Stimulated activated CD4-positive, alpha-beta T cell treated with anti-CD3 and anti-CD28 coated beads, TNF-alpha, amount 100 ng/mL, for 4 hours (primary cell): ENCODE data around the gene ALG8.

Experiments used
- DNase-seq, 3 experiments: peaks; one replicate each; pipeline ENCODE4 v3.0.0-alpha.2; 2020; ENCODE audit warnings: low read depth in 3 of 3

The ALG8 gene

DNA sequence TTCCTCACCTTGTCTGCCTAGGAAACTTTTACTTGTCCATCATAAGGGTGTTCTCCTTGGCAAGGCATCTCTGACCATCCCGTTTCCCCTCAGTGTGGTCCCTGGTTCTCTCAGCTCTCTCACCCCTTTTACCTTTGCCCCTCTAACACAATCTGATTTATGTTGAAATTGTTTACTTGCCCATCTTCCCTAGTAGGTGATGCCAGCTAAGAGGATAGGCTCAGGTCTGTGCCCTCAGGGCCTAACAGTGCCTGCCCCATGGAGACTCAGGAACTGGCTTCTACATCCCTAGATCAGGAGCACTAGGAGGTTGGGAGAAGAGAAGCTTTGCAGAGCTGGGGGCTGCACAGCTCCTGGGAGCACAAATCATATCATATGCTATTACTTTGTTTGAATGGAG lies 21.1 kb upstream of the ALG8 start:
- no peak for DNase-seq

DNA sequence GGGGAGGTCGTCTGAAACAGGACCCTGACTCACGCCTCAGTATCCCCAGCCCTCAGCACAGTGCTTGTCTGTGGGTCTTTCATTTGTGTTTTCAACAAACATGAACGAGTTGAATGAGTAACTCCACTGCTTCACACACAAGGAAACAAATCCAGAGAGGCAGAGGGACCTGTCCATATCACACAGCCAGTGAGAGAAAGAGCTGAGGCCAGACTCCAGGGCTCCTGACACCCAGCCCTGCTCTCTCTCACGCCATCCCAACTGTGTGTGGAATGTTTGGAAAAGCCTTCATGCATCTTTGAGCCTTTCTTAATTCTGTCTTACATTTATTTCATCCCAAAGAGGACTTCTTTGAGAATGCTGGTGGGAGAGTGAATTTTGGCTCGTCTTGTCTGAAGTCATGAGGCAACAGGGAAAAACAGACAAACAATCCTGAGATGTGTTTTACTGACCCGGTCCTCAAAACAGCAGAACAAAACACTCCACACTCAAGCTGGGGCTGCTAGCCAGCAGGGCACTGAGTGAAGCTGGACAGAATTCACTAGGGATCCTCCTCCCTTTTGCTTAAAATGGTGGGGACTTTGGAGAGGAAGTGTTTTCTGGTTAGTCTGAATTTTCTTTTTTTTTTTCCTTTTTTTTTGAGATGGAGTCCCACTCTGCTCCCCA lies 19.7 kb upstream of the ALG8 start:
- DNase-seq: no peak

DNA sequence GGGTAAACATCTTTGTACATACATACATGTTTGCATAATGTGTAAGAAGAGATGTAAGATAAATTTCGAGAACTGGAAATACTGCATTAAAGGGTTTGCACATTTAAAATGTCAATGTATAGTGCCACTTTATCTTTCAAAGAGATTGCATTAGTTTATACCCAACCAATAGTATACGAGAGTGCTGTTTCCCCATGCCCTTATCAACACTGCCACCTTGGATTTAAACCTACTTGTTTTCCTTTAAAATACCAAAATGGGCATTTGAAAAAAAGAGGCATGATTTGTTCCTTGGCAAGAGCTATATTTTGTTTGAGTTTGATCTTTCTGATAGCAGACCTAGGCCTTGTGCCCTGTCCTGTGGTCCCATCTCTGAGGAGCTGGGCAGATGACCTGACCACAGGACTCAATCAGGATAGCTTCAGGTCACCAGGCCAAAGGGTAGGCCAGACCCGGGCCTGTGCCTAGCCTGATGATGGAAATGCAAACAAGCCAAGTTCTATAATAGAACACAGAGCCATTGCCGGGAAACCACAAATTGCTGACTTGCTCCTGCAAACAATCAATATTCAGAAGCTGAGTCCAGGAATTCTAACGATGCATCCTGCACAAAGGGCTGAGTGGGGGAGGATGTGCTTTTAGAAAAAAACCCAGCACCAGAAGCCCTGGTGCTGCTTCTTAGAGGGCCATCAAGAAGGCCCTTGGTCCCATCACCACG lies 16.9 kb upstream of the ALG8 start:
- no peak for DNase-seq

DNA sequence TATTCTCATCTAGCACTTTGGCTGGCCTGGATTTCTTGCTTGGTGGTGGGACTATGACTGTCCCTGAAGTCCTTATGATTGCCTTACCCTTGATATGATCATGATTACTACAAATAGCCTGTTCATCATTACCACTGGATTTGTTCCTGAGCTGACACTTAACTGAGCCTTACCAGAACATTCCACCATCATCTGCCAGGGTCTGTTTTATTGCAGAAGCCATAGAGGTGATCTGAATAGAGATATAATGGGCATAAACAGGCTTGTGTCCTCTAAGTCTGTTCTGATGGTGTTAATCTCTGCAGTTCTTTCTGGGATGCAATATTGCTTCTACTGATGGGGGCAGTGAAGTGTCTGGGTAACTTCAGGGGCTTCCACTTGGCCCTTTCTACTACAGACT lies 12.4 kb upstream of the ALG8 start:
- DNase-seq: no peak

GRCh38 chr11:78150754-78151153 lies 11.3 kb upstream of the ALG8 start:
- no peak for DNase-seq

DNA sequence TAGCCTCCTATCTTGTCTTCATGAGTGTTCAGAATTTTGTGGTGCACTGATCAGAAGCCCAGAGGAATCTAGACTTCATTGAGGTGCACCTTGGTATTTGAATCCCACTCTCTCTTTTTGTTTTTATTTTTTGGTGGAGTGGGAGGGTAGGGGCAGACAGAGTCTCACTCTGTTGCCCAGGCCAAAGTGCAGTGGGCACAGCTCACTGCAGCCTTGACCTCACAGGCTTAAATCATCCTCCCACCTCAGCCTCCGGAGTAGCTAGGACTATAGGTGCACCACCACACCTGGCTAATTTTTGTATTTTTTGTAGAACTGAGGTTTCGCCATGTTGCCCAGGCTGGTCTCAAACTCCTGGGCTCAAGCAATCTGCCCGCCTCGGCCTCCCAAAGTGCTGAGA lies 10.9 kb upstream of the ALG8 start:
- DNase-seq: no peak

- DNase-seq: no peak
These were observed 10.2 kb upstream of the ALG8 start for GRCh38 chr11:78149646-78150045.

DNA sequence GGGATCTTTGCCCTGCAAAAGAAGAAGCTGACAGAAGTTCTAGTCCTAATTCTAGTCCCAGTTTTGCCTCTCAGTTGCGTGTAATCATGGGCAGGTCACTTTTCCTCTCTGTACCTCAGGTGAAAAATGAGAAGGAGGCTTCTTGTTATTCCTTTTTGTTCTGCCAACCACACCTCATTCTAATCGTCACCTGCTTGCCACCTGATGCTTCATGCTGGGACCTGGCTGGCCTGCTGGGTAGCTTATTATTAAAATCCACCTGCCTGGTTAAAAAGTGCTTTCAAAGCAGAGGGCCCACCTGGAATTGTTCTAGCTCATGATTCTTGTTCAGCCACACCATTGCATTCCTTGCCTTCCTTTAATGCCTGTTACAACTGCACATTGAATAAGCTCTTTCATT lies 8.4 kb upstream of the ALG8 start:
- DNase-seq: no peak

GRCh38 chr11:78145511-78146025 lies 6.1 kb upstream of the ALG8 start:
- no peak for DNase-seq

DNA sequence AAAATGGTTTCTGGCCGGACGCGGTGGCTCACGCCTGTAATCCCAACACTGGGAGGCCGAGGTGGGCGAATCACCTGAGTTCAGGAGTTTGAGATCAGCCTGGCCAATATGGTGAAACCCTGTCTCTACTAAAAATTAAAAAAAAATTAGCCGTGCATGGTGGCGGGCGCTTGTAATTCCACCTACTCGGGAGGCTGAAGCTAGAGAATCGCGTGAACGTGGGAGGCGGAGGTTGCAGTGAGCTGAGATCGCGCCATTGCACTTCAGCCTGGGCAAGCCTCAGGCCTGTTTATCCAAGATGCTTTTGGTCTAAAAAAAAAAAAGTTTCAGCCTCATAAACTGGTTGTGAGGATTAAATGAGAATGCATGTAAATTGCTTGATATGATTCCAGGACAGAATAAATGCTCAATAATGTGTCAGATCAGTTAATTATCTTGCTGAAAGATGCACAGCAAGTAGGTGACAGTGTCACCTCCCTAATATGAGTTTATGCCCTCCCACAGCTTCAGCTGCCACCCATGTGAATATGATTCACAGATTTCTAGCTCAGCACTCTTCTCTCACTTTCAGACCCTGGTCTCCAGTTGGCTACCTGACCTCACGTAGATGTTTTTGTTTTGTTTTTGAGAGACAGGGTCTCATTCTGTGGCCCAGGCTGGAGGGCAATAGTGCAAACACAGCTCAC lies 1.1 kb upstream of the ALG8 start:
- DNase-seq: no peak

DNA sequence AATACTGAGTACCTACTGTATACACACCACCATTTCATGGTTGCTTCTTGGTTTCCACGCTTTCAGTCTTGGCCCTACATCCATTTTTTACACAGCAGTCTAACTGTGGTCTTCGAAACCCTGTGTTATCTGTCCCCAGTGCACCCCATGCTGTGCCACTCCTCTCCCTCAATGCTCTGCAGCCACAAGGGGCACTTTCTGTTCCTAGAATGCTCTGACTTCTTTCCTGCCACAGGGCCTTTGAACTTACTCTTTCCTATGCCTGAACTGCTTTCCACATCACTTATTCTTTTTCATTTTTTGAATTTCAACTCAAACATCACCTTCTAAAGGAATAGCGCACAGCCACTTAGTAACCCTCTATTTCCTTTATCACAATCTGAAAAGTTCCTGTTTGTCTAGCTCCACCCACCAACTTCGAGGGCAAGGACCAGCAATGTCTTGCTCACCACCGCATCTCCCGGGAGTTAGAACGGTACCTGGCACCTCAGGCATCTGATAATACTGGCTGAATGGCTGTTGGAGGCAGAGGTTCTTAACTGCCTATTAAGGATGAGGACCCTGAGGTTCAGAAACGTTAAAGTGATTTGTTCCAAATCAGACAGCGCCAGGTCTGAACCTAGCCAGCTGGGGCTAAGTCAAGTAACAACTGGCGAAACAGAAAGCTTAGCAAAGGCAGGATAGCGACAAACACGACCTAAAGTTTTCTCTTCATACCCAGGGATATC lies 568 bp downstream of the ALG8 start:
- peak in 2 of 3 experiments; percentile 16 to 19 for DNase-seq

DNA sequence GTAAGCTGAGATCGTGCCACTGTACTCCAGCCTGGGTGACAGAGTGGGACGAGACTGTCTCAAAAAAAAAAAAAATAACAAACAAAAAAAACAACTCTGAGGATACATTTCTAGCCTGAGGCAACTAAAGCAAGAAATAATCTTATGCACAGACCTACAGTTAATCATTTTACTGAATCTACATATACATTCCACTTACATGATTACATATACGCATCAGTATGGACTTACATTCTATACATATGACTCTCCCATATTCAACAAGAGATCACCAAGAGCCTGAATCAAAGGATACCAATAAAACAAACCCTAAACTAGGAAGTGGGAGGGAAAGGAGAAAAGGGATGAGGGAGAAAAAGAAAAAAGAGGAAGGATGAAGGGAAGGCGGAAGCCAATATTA lies 1.1 kb downstream of the ALG8 start:
- DNase-seq: no peak

DNA sequence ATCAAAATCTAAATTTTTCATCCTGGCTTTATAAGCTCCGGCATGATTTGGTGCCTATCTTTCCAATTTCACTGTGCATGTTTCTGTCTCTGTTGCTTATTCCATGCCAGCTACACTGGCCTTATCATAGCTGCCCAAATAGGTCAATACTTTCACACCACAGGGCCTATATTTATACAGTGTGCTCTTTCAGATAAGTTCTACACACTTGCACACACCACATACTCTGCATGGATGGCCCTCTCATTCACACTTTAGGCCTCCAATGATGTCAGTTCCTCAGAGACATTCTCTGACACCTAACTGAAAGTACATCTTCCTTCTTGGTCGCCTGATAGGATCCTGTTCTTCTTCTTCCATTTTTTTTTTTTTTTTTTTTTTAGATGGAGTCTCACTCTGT lies 7.0 kb downstream of the ALG8 start:
- DNase-seq: no peak

- no peak for DNase-seq
These were observed 7.5 kb downstream of the ALG8 start for GRCh38 chr11:78131956-78132355.

DNA sequence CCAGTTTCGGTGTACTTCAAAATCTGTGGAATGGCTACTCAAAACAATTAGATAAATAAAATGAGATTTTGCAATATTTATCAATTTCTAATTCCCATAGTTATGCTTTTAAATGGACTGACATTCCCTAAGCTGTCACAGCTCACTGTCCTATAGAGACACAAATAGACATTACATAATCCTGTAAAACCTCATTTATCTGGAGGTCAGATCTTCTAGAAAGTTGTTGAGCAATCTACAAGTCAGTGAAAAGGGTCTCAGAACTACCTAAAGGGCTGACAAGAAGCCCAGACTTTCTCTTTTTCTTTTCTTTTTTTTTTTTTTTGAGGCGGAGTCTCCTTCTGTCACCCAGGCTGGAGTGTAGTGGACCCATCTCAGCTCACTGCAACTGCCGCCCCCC lies 12.0 kb downstream of the ALG8 start:
- no peak for DNase-seq

GRCh38 chr11:78112582-78113275 lies 26.7 kb downstream of the ALG8 start:
- DNase-seq: no peak

DNA sequence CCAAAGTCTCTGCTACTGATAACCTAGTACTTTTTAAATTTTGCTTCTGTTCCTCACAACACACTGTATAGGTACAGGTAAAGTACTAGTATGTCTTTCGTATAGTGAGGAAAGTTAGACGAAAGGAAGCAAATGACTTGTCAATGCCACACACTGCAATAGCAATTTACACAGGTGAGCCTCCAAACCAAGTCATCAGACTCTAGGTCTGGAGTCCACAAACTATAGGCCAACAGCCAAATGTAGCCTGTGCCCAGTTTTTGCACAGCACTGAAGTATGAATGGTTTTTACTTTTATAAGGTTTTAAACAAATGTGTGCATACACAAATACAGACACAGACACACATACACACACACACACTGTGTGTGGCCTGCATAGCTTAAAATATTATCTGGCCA lies 28.1 kb downstream of the ALG8 start:
- no peak for DNase-seq

DNA sequence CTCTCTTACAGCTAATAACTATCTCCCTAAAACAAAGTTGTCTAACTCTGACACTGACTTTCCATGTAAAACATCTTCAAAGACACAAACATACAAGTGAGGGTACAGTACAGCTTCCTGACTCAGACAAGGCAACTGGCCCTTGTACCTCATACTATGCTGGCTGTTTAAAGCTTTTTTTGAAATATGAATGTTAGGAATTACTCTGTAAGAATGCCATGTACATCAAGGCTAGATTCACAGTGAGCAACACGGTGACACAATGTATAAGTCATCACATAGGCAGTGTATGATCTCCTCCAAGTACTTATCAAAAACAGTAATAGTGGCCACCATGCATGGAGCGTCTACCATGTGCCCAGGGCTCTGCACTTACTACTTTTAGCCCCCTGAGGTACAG lies 28.6 kb downstream of the ALG8 start:
- no peak for DNase-seq

DNA sequence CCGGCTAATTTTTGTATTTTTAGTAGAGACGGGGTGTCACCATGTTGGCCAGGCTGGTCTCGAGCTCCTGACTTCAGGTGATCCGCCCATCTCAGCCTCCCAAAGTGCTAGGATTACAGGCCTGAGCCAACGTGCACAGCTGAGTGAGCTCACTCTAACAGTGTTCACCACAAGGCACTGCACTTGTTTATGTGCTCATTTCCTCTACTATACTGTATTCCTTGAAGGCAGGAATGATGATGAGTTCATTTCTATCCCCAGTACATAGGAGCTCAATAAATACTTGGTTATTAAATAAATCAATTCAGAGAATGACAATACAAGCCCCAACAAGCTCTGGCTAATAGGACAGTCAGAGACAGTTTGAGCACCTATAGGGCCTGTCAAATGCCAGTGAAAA lies 29.1 kb downstream of the ALG8 start:
- DNase-seq: no peak

- no peak for DNase-seq
These were observed 30.1 kb downstream of the ALG8 start for GRCh38 chr11:78109081-78110015.
